HG03064 (cell line): ENCODE results near the gene ZBTB7B.
"Not testable (repeated sequence)": the region's sequence is repeated elsewhere in the genome, so short reads cannot be mapped to it uniquely, and the experiment has no call there.

ENCODE experiments used
- ATAC-seq: cut with Tn5 transposase; IDR thresholded peaks from one replicate; pipeline ENCODE4 v1.9.1; 2021; ENCODE audit warnings: low read depth; ENCODE audit not compliant: unreplicated experiment

The ZBTB7B gene

GRCh38 chr1:154967331-154967950 is 35.2 kb upstream of the ZBTB7B start:
- ATAC-seq = no peak

GRCh38 chr1:154968731-154969130 is 33.9 kb upstream of the ZBTB7B start:
- ATAC-seq = no peak

- ATAC-seq = no peak
These were observed 33.4 kb upstream of the ZBTB7B start for GRCh38 chr1:154969246-154969645.

- ATAC-seq = no peak
These were observed 32.6 kb upstream of the ZBTB7B start for GRCh38 chr1:154969860-154970452.

- ATAC-seq = no peak
These were observed 31.8 kb upstream of the ZBTB7B start, which contains the start of gene SHC1 for GRCh38 chr1:154970631-154971340. Gene SHC1, minus strand, starts transcription at chr1:154970747. Its CDS starts 221 bp downstream, at chr1:154970526.

GRCh38 chr1:154971341-154971998 is 31.1 kb upstream of the ZBTB7B start:
- no peak for ATAC-seq

GRCh38 chr1:154972213-154972516 is 30.4 kb upstream of the ZBTB7B start:
- ATAC-seq = no peak

- ATAC-seq = no peak
These were observed 29.9 kb upstream of the ZBTB7B start for GRCh38 chr1:154972517-154973343.

- peak; percentile 9 for ATAC-seq
These were observed 29.1 kb upstream of the ZBTB7B start for GRCh38 chr1:154973344-154974101.

- ATAC-seq = peak; percentile 62
These were observed 28.3 kb upstream of the ZBTB7B start, which contains the start of gene CKS1B for GRCh38 chr1:154974102-154974807. Gene CKS1B, plus strand, starts transcription at chr1:154974681. Its CDS starts 65 bp downstream, at chr1:154974746.

GRCh38 chr1:154974808-154975408 is 27.7 kb upstream of the ZBTB7B start:
- peak; percentile 41 for ATAC-seq

- ATAC-seq = no peak
These were observed 27.1 kb upstream of the ZBTB7B start for GRCh38 chr1:154975409-154976059.

GRCh38 chr1:154977762-154978161 is 24.8 kb upstream of the ZBTB7B start:
- not testable (repeated sequence) for ATAC-seq

GRCh38 chr1:154978360-154978759 is 24.2 kb upstream of the ZBTB7B start:
- ATAC-seq = no peak

GRCh38 chr1:154982341-154982740 is 20.3 kb upstream of the ZBTB7B start:
- no peak for ATAC-seq

GRCh38 chr1:154982897-154983648 is 19.5 kb upstream of the ZBTB7B start, which contains the start of gene FLAD1:
Gene FLAD1, plus strand, starts transcription at chr1:154983344. Its CDS starts 351 bp downstream, at chr1:154983695.
- ATAC-seq = peak; percentile 90

GRCh38 chr1:154983776-154984466 is 18.7 kb upstream of the ZBTB7B start:
- ATAC-seq = no peak
